ENCODE data around the gene SYNGR4.
"Not testable (repeated sequence)": the region's sequence is repeated elsewhere in the genome, so short reads cannot be mapped to it uniquely, and the experiment has no call there.

Gene SYNGR4, protein sequence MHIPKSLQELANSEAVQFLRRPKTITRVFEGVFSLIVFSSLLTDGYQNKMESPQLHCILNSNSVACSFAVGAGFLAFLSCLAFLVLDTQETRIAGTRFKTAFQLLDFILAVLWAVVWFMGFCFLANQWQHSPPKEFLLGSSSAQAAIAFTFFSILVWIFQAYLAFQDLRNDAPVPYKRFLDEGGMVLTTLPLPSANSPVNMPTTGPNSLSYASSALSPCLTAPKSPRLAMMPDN

DNA sequence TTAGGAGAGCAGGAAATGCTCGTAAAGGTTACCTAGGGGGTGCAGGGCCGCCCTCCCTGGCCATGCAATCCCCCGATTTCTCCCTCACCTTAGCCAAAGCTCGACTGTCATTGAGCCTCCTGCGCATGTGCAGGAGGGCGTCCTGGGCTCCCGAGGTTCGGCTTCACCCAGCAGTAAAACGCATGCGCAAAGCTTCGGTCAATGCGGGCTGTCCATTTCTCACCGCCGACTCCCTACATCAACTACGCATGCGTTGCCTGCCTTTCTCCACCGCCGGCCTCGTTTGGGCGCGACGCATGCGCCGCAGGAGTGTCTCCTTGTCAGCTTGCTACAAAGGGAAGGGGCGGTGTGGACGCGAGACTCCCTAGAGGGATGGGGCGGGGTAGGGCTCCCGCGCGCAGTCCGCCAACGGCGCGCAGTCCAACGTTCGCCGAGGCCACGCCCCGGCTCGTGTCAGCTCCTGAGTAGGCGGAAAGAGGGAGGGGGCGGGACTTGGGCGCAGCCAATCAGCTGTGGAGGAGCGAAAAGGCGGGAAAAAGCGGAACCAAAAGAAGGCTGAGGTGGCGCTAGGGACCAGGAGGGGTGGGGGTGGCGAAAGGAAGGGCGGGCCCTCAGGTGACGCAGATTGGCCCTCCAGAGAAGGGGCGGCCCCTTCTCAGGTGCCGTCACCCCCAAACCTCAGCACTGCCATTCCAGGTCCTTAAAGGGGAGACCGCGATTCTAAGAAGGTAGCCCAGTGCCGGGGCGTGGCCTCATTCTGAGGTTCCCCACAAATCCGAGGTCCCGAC is at the start of gene SYNGR4, which contains the start of gene TMEM143:
TSS of gene SYNGR4 (plus strand) at position 558 of the 788 bp plus-strand sequence. CDS start 1,476 bp downstream, outside the sequence.
TSS of gene TMEM143 (minus strand) at position 131 of the 788 bp plus-strand sequence. CDS start at position 111, 20 bp downstream.
- no peaks in the 10 kb centered on the region for H3K36me3 ChIP-seq (ENCODE audit: insufficient read depth, low read length)
- no peaks in the 10 kb centered on the region for H3K27me3 ChIP-seq (ENCODE audit: insufficient read depth, low read length)
- no peaks in the 10 kb centered on the region for H3K9me3 ChIP-seq (ENCODE audit: low read length)
- peak within 1 kb of the TSS; percentile 48 for H2AFZ ChIP-seq (ENCODE audit: low read depth, low read length)
- H3K4me1 ChIP-seq (ENCODE audit: insufficient read depth, low read length): no peaks in the 10 kb centered on the region
- H3K4me3 ChIP-seq (ENCODE audit: low read length): peak within 1 kb of the TSS; percentile 55

DNA sequence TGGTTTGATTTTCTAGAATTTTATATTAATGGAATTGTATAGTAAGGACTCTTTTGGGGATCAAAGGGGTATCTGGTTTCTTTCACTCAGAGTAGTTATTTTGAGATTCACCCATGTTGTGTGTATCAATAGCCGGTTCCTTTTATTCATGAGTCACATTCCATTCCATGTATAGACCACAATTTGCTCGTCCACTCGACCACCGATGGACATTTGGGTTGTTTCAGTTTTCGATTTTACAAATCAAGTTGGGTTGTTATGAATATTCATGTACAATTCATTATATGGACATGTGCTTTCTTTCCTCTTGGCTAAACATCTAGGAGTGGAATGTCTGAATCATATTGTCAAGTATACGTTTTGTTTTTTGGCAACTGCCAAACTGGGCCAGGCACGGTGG is 48.5 kb upstream of the SYNGR4 start:
- peaks cover 2% of the 10 kb centered on the region for H3K9me3 ChIP-seq (ENCODE audit: low read length)

DNA sequence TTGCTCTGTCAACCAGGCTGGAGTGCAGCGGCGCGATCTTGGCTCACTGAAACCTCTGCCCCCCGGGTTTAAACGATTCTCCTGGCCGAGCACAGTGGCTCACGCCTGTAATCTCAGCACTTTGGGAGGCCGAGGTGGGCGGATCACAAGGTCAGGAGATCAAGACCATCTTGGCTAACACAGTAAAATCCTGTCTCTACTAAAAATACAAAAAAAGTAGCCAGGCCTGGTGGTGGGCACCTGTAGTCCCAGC is 46.5 kb upstream of the SYNGR4 start:
- H3K4me3 ChIP-seq (ENCODE audit: low read length); H3K36me3 ChIP-seq (ENCODE audit: insufficient read depth, low read length); H3K9me3 ChIP-seq (ENCODE audit: low read length); H3K27me3 ChIP-seq (ENCODE audit: insufficient read depth, low read length); H2AFZ ChIP-seq (ENCODE audit: low read depth, low read length); H3K4me1 ChIP-seq (ENCODE audit: insufficient read depth, low read length): not testable (repeated sequence)

More for the DNA sequence above, 48.5 kb upstream of the SYNGR4 start:
- H2AFZ ChIP-seq (ENCODE audit: low read depth, low read length): no peak overlapping the region
- no peaks in the 10 kb centered on the region for H3K4me1 ChIP-seq (ENCODE audit: insufficient read depth, low read length)
- H3K4me3 ChIP-seq (ENCODE audit: low read length): no peak overlapping the region
- H3K27me3 ChIP-seq (ENCODE audit: insufficient read depth, low read length): no peaks in the 10 kb centered on the region
- H3K36me3 ChIP-seq (ENCODE audit: insufficient read depth, low read length): no peaks in the 10 kb centered on the region

DNA sequence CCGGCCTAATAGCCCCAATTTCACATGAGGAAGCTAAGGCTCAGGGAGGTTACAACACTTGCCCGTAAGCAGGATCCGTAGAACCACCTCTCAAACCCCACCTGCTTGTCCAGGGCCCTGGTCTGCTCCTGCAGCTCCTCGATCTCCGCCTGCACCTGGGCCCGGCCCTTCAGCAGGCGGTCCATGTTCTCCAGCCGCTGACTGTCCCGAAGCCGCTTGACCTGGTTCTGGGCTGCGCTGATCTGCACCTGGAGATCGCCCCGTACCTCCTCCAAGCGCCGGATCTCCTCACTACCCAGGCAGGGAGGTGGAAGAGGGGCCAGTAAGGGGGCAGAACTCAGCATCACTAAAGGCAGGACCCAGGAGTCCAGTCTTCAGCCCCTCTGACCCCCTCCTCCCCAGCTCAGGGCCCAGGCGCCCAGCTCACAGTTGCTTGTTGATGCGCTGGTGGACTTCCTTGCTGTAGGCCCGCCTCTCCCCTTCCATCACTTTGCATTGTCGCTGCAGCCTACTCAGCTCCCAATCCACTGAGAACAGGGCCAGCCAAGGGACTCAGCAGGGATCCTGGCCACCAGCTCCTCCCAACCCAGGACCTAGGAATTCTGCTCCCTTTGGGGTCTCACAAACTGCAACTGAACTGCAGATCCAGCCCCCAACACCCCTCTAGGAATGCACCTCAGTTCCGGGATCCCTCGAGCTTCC is 45.7 kb upstream of the SYNGR4 start:
- Histone ChIP-seq H3K4me1 (ENCODE audit: insufficient read depth, low read length) (peaks cover 4% of the 10 kb centered on the region), H3K9me3 (ENCODE audit: low read length) (peaks cover 2% of the 10 kb centered on the region), H3K36me3 (ENCODE audit: insufficient read depth, low read length) (no peaks in the 10 kb centered on the region)

DNA sequence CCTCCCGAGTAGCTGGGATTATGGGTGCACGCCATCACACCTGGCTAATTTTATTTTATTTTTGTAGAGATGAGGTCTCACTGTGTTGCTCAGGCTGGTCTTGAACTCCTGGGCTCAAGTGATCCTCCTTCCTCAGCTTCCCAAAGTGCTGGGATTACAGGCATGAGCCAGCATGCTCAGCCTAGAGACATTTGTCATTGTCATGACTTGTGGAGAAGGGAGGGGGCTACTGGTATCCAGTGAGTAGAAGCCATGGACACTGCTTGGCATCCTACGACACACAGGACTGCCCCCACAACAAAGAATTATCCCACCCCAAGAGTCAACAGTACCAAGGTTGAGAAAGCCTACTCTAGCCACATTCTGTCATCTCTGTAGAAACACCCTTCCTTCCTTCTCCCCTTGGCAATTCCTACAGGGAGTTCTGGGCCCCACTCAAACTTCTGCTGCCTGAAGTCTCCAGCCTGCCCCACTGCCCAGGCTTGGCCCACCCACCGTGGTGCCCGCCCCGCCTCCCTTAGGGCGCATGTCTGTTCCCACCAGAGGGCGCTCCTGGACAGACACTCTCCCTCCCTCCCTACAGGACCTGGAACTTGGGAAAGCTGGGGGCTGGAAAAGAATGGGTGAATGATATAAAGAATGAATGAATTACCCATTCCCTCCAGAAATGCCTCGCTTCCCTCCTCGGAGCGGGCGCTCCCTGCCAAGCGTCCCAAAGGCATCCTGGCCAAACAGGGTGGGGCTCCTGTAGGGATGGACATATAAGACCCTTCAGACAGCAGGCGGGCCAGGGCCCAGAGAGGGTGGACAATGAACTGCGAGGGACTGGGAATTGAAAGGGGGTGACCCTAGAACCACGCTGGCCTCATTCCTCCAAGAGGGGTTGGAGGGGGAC is 44.3 kb upstream of the SYNGR4 start:
- no peaks in the 10 kb centered on the region for H3K27me3 ChIP-seq (ENCODE audit: insufficient read depth, low read length)
- no peak overlapping the region for H3K4me3 ChIP-seq (ENCODE audit: low read length)
- peaks cover 2% of the 10 kb centered on the region for H3K9me3 ChIP-seq (ENCODE audit: low read length)
- H3K4me1 ChIP-seq (ENCODE audit: insufficient read depth, low read length): peaks cover 4% of the 10 kb centered on the region
- no peaks in the 10 kb centered on the region for H3K36me3 ChIP-seq (ENCODE audit: insufficient read depth, low read length)
- no peak overlapping the region for H2AFZ ChIP-seq (ENCODE audit: low read depth, low read length)

More for the DNA sequence above, 45.7 kb upstream of the SYNGR4 start:
- H3K27me3 ChIP-seq (ENCODE audit: insufficient read depth, low read length): no peaks in the 10 kb centered on the region
- H3K4me3 ChIP-seq (ENCODE audit: low read length): no peak overlapping the region
- H2AFZ ChIP-seq (ENCODE audit: low read depth, low read length): no peak overlapping the region

DNA sequence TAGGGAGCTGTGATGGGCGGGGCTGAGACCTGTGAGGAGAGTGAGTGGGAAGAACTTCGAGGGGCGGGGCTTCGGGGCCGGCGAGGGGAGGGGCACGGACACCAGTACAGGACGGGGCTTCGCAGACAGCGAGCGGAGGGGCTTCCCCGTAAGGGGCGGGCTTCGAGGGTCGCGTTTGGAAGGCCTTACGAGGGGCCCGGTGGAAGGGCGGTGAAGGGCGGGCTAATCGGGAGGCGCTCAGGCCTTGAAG is 42.9 kb upstream of the SYNGR4 start:
- Histone ChIP-seq H3K36me3 (ENCODE audit: insufficient read depth, low read length) (no peaks in the 10 kb centered on the region), H2AFZ (ENCODE audit: low read depth, low read length) (peak overlapping the region; percentile 29), H3K4me1 (ENCODE audit: insufficient read depth, low read length) (peaks cover 15% of the 10 kb centered on the region), H3K9me3 (ENCODE audit: low read length) (peaks cover 2% of the 10 kb centered on the region), H3K27me3 (ENCODE audit: insufficient read depth, low read length) (no peaks in the 10 kb centered on the region), H3K4me3 (ENCODE audit: low read length) (peak overlapping the region; percentile 43)

DNA sequence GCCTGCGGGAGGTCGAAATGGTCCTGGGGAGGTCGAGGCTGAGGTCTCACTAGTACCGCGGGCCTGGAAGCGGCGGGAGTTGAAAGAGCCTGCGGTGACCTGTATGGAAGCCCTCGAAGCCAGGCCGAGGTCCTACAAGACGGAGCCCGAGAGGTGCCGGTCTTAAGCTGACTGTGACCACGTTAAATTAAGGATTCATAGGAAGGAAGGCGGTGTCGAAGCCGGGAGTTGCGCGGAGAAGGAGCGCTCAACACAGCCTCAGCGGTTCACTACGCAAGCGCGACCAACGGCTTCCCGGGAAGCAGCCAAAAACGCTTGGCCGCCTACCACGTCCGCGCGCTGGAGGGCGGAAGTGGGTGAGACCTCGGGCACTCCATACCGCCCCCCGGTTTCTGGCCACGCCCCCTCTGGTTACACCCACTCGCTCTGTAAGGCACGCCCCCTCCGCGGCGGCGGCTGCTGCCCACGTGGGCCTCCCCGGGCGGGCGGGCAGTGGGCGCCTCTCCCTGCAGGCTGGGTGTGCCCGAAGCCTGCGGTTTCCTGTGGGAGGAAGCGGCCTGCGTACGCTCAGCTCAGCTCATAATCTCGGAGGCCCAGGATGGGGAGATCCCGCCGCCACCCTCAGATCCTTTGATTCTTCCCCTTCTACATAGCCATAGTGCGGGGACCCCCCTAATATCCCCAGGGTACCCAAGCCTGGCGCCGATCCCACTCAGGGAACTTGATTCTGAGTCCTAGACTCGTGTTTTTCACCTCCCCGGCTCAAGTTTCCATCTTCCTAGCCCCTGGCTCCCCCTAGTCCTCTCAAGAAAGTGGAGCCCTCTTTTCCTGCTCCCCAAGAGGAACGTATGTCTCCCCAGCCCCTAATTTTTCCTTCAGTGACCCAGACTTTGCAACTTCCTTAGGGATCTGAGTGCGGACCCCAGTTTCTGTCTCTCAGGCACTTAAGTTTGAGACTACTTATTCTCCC is 42.3 kb upstream of the SYNGR4 start:
- H3K36me3 ChIP-seq (ENCODE audit: insufficient read depth, low read length): no peaks in the 10 kb centered on the region
- H3K27me3 ChIP-seq (ENCODE audit: insufficient read depth, low read length): no peaks in the 10 kb centered on the region
- H3K9me3 ChIP-seq (ENCODE audit: low read length): peaks cover 2% of the 10 kb centered on the region
- H2AFZ ChIP-seq (ENCODE audit: low read depth, low read length): peak overlapping the region; percentile 29
- peaks cover 15% of the 10 kb centered on the region for H3K4me1 ChIP-seq (ENCODE audit: insufficient read depth, low read length)
- H3K4me3 ChIP-seq (ENCODE audit: low read length): peak overlapping the region; percentile 43

DNA sequence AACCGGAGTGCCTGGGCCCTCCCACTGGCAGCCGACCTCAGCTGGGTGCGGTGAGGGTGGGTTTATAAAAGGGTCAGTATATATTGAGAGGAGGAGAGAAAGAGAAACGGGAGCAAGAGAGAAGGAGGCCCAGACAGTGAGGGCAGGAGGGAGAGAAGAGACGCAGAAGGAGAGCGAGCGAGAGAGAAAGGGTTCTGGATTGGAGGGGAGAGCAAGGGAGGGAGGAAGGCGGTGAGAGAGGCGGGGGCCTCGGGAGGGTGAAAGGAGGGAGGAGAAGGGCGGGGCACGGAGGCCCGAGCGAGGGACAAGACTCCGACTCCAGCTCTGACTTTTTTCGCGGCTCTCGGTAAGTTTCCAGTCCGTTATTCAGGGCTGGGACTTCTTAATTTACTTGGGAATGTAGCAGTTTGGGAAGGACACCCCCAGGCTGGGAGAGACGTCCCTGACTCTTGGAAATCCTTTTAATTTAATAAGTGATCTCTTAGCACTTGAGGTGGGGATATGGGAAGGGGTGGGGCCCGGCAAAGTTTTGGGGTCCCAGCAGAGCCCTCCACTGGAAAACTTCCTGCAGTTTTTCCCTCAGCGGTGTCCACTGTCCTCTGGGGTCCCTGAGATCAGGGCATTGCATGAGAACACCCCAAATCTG is 38.8 kb upstream of the SYNGR4 start, which contains the start of gene EMP3:
TSS of gene EMP3 (plus strand) at position 288 of the 646 bp plus-strand sequence. CDS start 1,293 bp downstream, outside the sequence.
- H2AFZ ChIP-seq (ENCODE audit: low read depth, low read length): peak within 1 kb of the TSS; percentile 66
- no peaks in the 10 kb centered on the region for H3K36me3 ChIP-seq (ENCODE audit: insufficient read depth, low read length)
- peaks cover 15% of the 10 kb centered on the region for H3K4me1 ChIP-seq (ENCODE audit: insufficient read depth, low read length)
- H3K4me3 ChIP-seq (ENCODE audit: low read length): peak within 1 kb of the TSS; percentile 40
- H3K9me3 ChIP-seq (ENCODE audit: low read length): peaks cover 4% of the 10 kb centered on the region
- H3K27me3 ChIP-seq (ENCODE audit: insufficient read depth, low read length): no peaks in the 10 kb centered on the region

DNA sequence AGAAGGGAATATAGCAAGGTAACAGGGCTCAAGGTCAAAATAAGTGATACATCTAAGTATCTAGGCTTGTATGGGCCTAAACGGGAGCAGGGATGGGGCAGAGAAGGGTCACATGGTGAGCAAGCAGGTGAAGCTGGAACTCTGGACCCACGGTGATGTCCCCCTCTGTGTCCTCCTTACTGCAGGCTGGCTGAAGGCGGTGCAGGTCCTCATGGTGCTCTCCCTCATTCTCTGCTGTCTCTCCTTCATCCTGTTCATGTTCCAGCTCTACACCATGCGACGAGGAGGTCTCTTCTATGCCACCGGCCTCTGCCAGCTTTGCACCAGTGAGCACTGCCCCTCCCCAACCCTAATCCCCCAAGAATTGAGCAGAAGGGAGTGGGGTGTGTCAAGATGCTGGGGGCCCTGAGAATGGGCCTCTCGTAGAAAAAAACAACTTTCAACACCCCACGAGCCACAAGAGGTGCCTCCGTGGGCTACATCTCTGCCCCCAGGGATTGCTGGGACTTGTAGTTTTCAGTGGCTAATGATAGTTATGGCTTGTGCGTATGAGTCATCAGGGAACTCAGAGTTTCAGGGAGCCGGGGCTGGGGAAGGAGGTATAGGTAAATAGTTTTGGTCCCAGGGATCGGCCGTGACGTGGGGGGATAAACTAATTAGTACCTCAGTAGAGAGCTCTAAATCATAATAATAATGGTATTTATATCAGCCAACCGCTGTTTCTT is 34.8 kb upstream of the SYNGR4 start:
- H3K27me3 ChIP-seq (ENCODE audit: insufficient read depth, low read length): no peaks in the 10 kb centered on the region
- H2AFZ ChIP-seq (ENCODE audit: low read depth, low read length): no peak overlapping the region
- H3K36me3 ChIP-seq (ENCODE audit: insufficient read depth, low read length): no peaks in the 10 kb centered on the region
- peaks cover 11% of the 10 kb centered on the region for H3K4me1 ChIP-seq (ENCODE audit: insufficient read depth, low read length)
- peaks cover 4% of the 10 kb centered on the region for H3K9me3 ChIP-seq (ENCODE audit: low read length)
- H3K4me3 ChIP-seq (ENCODE audit: low read length): no peak overlapping the region

DNA sequence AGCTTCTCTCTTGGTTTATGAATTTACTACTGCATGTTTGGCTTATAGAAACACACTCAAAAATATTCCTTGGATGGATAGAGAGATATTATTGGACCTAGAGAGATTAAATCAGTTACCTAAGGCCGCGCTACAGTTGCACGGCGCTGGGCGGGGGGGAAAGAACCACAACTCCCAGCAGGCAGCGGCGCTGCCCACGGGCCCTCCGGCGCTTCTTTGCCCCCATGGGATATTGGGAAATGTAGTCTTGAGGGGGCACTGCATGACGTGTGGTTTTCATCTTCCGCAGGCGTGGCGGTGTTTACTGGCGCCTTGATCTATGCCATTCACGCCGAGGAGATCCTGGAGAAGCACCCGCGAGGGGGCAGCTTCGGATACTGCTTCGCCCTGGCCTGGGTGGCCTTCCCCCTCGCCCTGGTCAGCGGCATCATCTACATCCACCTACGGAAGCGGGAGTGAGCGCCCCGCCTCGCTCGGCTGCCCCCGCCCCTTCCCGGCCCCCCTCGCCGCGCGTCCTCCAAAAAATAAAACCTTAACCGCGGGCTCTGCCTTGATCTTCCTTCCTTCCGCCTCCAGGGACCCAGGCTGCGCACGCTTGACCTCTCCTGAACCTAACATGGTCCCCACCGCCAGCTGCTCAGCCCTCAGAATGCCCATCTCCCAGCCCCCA is 34.0 kb upstream of the SYNGR4 start:
- Histone ChIP-seq H3K36me3 (ENCODE audit: insufficient read depth, low read length) (no peaks in the 10 kb centered on the region), H3K27me3 (ENCODE audit: insufficient read depth, low read length) (no peaks in the 10 kb centered on the region), H2AFZ (ENCODE audit: low read depth, low read length) (no peak overlapping the region), H3K9me3 (ENCODE audit: low read length) (peaks cover 4% of the 10 kb centered on the region), H3K4me1 (ENCODE audit: insufficient read depth, low read length) (peaks cover 9% of the 10 kb centered on the region), H3K4me3 (ENCODE audit: low read length) (peak overlapping the region; percentile 25)

DNA sequence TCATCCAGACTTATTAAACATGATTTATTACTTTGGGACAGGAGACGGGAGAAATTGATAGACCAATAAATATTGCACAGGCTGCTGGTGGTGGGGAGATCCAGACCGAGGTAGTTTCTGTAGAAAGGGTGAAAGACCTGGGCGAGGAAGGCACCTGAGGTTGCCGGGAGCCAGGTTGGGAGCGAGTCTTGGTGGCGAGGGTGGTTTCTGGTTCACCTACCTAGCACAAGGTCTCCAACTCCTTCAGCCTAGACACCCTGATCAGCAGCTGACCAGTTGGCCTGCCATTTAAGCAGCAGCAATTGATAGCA is 31.9 kb upstream of the SYNGR4 start:
- H3K4me1 ChIP-seq (ENCODE audit: insufficient read depth, low read length): no peaks in the 10 kb centered on the region
- peak overlapping the region; percentile 51 for H2AFZ ChIP-seq (ENCODE audit: low read depth, low read length)
- H3K27me3 ChIP-seq (ENCODE audit: insufficient read depth, low read length): no peaks in the 10 kb centered on the region
- no peaks in the 10 kb centered on the region for H3K36me3 ChIP-seq (ENCODE audit: insufficient read depth, low read length)
- peaks cover 3% of the 10 kb centered on the region for H3K9me3 ChIP-seq (ENCODE audit: low read length)
- H3K4me3 ChIP-seq (ENCODE audit: low read length): no peak overlapping the region
